Astrocyte of the cerebellum (primary cell): ENCODE data around the gene SMCO4.
"Not testable (repeated sequence)": the region's sequence is repeated elsewhere in the genome, so short reads cannot be mapped to it uniquely, and the experiment has no call there.

Experiments used
- DNase-seq: peaks from one replicate; pipeline ENCODE4 v3.0.0-alpha.2; 2011; ENCODE audit warnings: low read depth
- H3K4me3 ChIP-seq: 2 replicates; pipeline ENCODE4 v1.5.1; 2011; ENCODE audit warnings: mild to moderate bottlenecking, low read depth, low read length, moderate library complexity
- CTCF ChIP-seq: IDR thresholded peaks from 2 replicates; pipeline ENCODE4 v1.5.1; 2012; ENCODE audit warnings: low read length, low read depth, moderate library complexity, mild to moderate bottlenecking; ENCODE audit errors: missing control alignments
- in situ Hi-C: cut with HindIII; loops from 2 replicates; pipeline ENCODE4 v1.10.0; 2017; ENCODE audit warnings: low sequenced_read_pairs

Gene SMCO4

GRCh38 chr11:93458286-93458685 lies 84.9 kb downstream of the SMCO4 start:
- in situ Hi-C loops: no loop called here
- no peak for DNase-seq
- no peak overlapping the region for H3K4me3 ChIP-seq
- TF ChIP-seq CTCF: no peak

GRCh38 chr11:93444617-93445073 lies 98.5 kb downstream of the SMCO4 start:
- TF ChIP-seq CTCF: no peak
- DNase-seq: peak; percentile 19
- H3K4me3 ChIP-seq: no peak overlapping the region
- in situ Hi-C loops: no loop called here

- in situ Hi-C loops, DNase-seq, H3K4me3 ChIP-seq: not testable (repeated sequence)
These were observed 100.0 kb downstream of the SMCO4 start for GRCh38 chr11:93443232-93443631.

- DNase-seq: no peak
These were observed 110.9 kb downstream of the SMCO4 start for GRCh38 chr11:93432247-93432646.

More at GRCh38 chr11:93432247-93432646, 110.9 kb downstream of the SMCO4 start:
- in situ Hi-C loops: no loop called here
- no peak for TF ChIP-seq CTCF
- no peak overlapping the region for H3K4me3 ChIP-seq
